GM19240 (cell line): ENCODE results near the gene ADGRL2.

Source experiments
- DNase-seq: peaks from one replicate; pipeline ENCODE4 v3.0.0; 2011; ENCODE audit warnings: low spot score; ENCODE audit not compliant: insufficient read length

ADGRL2 gene

DNA sequence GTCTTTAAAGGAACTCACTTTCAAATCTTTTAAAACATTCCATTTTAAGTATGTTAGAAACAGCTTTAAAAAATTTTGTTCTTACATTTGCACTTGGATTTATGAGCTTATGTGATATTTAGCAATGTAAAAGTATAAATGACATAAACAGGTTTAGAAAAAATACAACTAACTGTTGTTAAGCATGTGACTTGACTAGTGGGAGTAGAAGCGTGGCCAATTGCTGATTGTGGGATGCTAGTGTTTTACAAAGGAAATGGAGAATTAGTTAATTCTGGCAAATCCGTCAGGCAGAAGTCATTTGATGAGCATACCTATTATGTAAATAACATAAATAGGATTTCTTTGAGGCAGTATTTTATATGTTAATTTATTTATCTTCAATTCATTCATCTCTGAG is 175.8 kb downstream of the ADGRL2 start:
- no peak for DNase-seq

DNA sequence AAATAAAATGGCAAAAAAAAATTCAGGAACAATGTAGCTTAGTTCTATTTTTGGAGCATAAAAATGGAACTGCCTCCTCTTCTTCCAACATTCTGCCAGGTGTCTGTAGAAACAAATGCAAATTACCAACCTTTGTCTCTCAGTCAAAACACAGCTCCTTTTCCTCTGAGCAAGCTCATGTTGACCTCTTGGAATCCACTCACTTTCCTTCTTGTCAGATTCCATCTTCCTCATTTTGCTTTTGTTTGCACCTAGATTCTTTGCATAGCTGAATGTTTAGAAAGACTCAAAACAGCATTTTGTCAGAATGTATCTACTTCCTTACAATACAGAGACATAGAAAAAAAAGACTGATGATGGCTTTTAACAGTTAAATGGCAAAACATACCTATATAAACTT is 178.2 kb downstream of the ADGRL2 start:
- DNase-seq: no peak

DNA sequence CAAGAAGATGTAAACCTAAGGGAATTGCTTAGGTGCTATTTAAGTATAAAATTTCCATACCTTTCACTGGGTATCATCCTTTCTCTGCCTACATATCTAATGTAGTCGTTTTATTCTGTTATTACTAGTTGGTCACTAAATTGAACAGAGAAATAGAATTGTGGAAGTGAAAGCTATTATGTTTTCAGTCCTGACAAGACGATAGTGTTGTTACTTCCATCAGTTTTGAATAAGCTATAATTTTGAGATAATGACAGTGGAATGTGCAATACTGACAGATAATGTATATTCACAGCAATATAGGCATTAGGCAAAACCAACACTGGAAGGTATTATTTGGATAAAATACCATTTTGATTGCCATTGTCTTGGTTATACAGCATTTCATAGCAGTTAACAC is 181.8 kb downstream of the ADGRL2 start:
- no peak for DNase-seq

DNA sequence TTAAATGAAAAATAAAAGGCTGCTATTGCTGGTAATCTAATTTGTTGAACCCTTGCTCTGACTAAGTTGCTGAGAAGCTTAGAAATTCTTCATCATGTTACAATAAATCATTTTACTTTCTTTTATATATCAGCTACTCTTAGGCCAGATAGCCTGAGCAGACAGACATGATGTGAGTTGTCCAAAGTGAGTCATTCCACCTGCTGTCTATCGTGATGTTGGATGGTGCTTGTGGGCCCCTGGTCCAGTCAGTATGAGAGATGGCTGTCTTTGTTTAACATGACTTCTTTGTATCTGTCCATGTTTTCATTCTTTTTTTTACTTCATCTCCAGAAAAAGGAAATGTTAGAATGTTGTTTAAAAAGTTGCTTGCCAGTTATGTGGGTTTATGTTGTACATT is 188.8 kb downstream of the ADGRL2 start:
- DNase-seq: no peak

DNA sequence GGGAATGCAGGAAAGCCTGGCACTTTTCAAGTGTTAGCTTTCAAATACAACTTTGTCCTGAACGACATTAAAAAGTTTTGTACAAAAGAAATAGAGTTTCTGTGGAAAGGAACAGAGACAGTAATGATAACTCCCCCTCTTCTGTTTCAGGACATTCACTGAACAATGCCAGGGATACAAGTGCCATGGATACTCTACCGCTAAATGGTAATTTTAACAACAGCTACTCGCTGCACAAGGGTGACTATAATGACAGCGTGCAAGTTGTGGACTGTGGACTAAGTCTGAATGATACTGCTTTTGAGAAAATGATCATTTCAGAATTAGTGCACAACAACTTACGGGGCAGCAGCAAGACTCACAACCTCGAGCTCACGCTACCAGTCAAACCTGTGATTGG is 189.5 kb downstream of the ADGRL2 start:
- no peak for DNase-seq

DNA sequence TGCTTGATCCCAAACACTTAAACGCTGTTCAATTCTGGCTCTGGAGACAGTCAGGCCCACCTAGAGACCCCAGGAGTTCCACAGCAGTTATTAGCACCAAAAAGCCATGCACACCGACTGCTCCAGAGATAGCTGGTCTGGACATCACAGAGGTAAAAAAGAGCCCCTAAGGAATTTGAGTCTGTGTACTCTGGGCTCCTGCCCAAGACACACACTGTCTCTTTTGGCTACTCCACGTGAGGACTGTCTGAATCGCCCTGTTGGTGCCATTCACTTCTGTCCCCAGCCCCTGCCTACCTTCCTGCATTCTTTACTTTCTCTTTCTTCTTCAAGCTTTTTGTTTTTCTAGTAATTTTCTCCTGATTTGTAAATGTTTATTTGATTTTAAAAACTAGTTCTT is 197.4 kb downstream of the ADGRL2 start:
- DNase-seq: no peak

DNA sequence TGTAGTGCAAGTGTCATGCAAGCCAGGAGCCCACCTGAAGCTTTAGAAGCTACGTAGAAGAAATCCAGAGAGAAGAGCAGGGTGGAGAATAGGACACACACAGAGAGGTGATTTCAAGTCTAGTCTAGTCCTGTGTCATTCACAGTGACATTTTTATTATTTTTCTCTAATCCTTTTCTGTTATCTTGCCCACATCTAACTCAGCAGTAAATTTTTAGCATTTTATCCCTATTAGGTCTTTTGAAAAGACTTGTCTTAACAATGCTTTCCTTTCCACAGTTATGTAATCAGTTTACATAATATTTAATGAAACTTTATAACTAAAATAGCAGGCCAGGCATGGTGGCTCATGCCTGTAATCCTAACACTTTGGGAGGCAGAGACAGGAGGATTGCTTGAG is 198.6 kb downstream of the ADGRL2 start:
- DNase-seq: no peak

DNA sequence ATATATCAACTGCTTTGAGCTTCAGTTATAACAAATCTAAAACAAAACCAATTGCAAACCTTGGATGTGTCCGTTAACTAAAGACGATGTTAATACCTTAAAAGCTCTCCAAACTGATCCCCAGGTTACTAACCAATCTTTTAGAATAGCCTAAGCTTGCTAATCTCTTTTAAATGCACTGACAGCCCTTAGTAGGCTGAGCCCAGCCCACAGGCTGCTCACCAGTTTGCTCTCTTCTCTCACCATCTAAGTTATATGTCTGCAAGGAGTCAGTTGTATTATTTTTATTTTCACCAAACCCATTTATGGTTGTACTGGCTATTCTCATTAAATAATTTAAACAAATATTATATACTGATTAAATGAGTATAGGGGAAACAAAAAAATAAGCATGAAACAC is 199.5 kb downstream of the ADGRL2 start:
- no peak for DNase-seq

DNA sequence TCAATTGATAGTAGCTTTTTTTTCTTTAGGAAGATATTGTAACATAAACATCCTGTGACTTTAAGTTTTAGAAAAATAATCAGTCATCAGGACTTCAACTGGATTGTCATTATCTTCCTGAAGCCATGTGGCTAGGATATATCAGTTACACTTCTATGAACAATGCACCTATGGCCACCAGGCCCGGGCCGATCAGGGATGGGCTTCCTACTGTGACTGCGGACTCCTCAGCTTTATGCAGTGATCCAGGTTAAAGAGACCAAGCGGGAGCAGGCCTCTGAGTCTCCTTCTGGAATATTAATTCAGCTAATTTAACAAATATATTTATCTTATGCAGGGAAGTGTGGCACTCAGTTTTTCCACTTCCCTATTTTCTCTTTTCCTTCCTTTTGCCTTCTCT is 200.6 kb downstream of the ADGRL2 start:
- DNase-seq: no peak

DNA sequence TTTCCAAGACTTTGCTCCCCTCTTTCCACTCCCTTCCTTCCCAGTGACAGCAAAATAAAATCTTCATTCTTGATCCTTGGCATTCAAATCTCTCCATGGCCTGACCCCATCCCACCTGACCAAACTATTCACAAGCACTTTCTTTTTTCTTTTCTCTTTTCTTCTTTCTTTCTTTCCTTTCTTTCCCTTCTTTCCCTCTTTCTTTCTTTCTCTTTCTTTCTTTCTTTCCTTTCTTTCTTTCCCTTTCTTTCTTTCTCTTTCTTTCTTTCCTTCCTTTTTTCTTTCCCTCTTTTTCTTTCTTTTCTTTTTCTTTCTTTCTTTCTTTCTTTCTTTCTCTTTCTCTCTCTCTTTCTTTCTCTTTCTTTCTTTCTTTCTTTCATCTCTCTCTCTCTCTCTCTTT is 207.1 kb downstream of the ADGRL2 start:
- no peak for DNase-seq

DNA sequence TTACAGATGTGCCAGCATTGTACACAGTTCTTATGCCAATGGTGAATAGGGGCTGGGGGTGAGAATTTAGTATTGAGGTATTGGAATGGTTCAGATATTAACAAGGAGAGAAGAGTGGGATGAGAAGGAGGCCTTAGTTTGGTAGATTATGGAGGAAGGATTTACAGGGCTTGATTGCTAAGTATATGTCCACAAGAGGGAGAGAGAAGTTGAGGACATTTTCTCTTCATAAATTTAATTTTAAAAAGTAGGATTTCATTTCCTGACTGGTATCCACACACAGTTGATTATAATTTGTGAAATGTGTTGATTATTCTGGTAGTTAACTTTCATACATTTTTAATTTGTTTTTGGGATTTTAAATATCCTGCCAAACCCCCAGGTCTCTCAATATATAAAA is 213.0 kb downstream of the ADGRL2 start:
- no peak for DNase-seq

DNA sequence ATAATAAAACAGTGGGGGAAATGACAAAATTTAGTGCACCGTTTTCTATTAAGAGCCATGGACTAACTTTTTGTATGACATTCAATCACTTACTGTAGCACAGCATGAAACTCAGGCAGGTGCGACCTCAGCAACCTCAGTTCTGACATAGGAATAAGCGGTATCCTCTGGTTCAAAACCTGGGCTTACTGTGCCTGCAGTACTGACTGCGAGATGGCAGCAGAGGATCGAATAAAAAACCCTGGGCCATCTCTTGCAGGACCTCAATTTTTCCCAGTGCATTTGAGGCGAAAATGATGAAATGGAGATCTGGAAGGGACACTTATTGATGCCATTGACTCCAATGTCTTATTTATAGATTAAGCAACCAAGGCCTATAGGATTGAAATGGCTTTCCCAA is 214.7 kb downstream of the ADGRL2 start:
- no peak for DNase-seq

DNA sequence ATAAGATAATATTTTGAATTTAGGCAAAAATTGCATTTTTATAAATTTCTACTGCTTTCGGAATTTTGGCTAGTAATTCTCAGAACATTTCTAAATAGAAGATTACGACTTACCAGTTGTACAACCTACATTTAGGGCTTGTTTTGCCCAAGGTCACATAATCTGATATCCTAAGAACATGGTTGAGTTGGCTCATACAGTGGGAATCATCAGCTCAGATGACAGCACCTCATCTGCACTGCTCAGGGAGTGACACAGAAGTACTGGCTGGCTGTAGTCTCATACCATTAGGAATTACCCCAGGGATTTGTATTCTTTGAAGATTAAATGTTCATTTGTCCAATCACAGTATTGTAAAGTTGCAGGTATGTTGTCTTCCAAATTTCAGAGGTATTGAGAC is 217.6 kb downstream of the ADGRL2 start:
- no peak for DNase-seq

DNA sequence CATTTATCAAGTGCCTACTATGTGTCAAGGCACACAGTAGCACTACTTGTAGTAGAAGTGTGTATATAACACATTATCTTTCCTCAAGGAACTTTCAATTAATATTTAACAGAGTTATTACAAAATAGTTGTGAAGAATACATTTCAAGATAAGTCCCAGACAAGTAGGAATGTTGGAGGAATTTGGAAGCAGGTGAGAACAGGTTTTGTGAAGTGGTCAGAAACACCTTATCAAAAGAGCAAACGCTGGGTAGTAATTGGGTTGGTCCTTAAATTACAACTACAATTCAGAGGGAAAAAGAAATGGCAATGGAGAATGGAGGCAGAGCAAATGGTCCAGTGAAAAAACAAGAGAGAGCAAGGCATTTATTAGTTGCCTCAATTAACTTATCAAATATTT is 218.8 kb downstream of the ADGRL2 start:
- no peak for DNase-seq

DNA sequence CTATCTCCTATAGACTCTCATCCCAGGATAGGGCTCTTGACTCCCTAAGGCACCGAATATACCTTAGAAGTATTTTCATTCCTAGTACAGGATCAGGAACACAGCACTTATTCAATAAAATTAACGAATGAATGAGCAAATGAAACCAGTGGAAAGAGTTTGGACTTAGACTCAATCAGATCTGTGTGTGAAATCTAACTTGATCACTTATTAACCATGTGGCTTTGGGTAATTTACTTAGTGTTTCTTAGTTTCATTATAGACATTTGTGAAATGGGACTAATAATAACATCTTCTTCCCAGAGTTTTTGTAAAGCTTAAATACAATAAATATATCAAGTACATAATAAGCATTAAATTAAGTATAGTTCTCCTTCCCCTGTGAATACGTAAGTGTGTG is 230.1 kb downstream of the ADGRL2 start:
- no peak for DNase-seq

DNA sequence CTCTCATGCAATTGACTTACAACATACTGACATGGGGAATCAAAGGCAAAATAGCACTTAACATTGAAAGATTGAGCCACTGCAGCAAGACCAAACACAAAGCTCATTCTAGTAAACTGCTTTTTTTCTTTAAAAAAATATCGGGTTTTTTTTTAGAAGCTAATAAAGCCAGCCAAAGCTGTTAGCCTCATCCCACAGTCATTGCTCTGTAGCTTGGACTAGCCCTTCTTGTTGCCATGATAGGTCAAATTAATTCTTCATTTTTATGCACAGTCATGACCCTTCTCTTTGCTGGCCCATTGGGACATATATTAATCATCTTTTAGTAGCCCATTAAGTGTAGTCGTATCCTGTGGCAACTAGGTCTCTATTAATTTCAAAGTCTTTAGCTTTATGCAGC is 231.3 kb downstream of the ADGRL2 start:
- no peak for DNase-seq

DNA sequence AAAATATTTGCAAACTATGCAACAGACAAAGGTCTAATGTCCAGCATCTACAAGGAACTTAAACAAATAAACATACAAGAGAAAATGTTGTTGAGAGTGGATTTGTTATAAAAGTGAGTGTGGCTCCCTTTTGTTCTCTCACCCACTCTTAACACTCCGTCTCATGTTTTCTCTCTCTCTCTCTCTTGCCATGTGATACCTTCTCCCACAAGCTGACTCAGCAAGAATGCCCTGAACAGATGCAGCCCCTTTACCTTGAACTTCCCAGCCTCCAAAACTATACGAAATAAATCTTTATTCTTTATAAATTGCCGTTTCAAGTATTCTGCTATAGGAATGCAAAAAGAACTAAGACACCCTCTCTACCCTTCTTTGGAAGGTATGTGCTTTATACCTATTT is 234.1 kb downstream of the ADGRL2 start:
- no peak for DNase-seq
